HepG2 (cell line): ENCODE results near the gene ZBTB9. TPM values are rescaled to one million over a fixed set of nuclear protein-coding genes. Genes with fewer than 3 reads are reported as not detected.

Source experiments
- ATAC-seq: fragments of 200-7000 bp; cut with Tn5 transposase; 3 replicates; pipeline ENCODE4 v1.9.1; 2020; ENCODE audit warnings: mild to moderate bottlenecking, moderate library complexity
- BruUV-seq: library from RNA; stranded (reverse); fragments of 400-500 nt; replicated peaks from 2 replicates; lab custom pipeline; 2021; lab: Mats Ljungman, UMichigan
- CTCF ChIA-PET: fragments of 300-600 bp; formaldehyde crosslinking; extraction: SDS; loops from one replicate; lab custom pipeline; 2021; ENCODE audit warnings: low total read pairs, inconsistent platforms, low intra/inter-chr PET ratio; lab: Yijun Ruan, JAX
- POLR2A ChIA-PET: fragments of 350-600 bp; sonication (Branson Sonifier 250); formaldehyde crosslinking; loops from one replicate; lab custom pipeline; 2020; ENCODE audit warnings: antibody characterized with exemption, inconsistent platforms; lab: Yijun Ruan, JAX
- DNase-seq: peaks from one replicate; pipeline ENCODE4 v3.0.0-alpha.2; 2015; ENCODE audit warnings: low spot score
- FAIRE-seq: peaks from 3 replicates; lab custom pipeline; 2011; peaks lifted over from hg19 to GRCh38; lab: Jason Lieb, UNC
- H2AFZ ChIP-seq: one replicate; pipeline ENCODE4 v1.6.1; 2011; ENCODE audit warnings: low read length, inconsistent platforms
- H3K27ac ChIP-seq: fragments of 300-600 bp; 3 replicates; pipeline ENCODE4 v1.8.0; 2011; ENCODE audit warnings: mixed run types, mild to moderate bottlenecking, mixed read lengths, low read length, inconsistent platforms; ENCODE audit not compliant: insufficient read depth; ENCODE audit errors: extremely low read length
- H3K27me3 ChIP-seq, 2 experiments: fragments of 200-600 bp in 1 of 2; 2 replicates in 1 of 2; 3 replicates in 1 of 2; pipeline versions ENCODE4 v1.6.0 to v1.8.0; 2011; ENCODE audit warnings: low read length in 2 of 2, mild to moderate bottlenecking in 2 of 2, moderate library complexity in 2 of 2, inconsistent platforms in 1 of 2; ENCODE audit not compliant: insufficient read depth in 2 of 2, control insufficient read depth in 1 of 2
- H3K36me3 ChIP-seq, 2 experiments: fragments of 200-600 bp in 1 of 2; replicated peaks in 1 of 2; 2 replicates in 1 of 2; 3 replicates in 1 of 2; pipeline versions ENCODE4 v1.5.1 to v1.8.0; 2011; ENCODE audit warnings: low read length in 2 of 2, inconsistent platforms in 1 of 2; ENCODE audit not compliant: insufficient read depth in 2 of 2, control insufficient read depth in 1 of 2
- H3K4me1 ChIP-seq: 2 replicates; pipeline ENCODE4 v1.5.1; 2012; ENCODE audit warnings: low read length, inconsistent platforms; ENCODE audit not compliant: insufficient read depth
- H3K4me2 ChIP-seq: 2 replicates; pipeline ENCODE4 v1.6.0; 2011; ENCODE audit warnings: low read depth, low read length, inconsistent platforms
- H3K4me3 ChIP-seq, 3 experiments: fragments of 200-600 bp in 1 of 3; sonication (generic), shearing (Covaris generic) in 1 of 3; replicated peaks in 1 of 3; 2 replicates each; pipeline ENCODE4 v1.5.1; 2011 to 2016; ENCODE audit warnings: low read length in 3 of 3, inconsistent platforms in 2 of 3, low read depth in 2 of 3, mild to moderate bottlenecking in 2 of 3, control low read depth in 1 of 3, mixed read lengths in 1 of 3; ENCODE audit not compliant: insufficient read depth in 1 of 3
- H3K79me2 ChIP-seq: one replicate; pipeline ENCODE4 v1.6.1; 2011; ENCODE audit warnings: low read length, inconsistent platforms; ENCODE audit not compliant: insufficient read depth
- H3K9ac ChIP-seq: 2 replicates; pipeline ENCODE4 v1.6.0; 2011; ENCODE audit warnings: mild to moderate bottlenecking, low read depth, low read length, inconsistent platforms; ENCODE audit not compliant: insufficient read depth
- H3K9me3 ChIP-seq: 2 replicates; pipeline ENCODE4 v1.5.1; 2012; ENCODE audit warnings: mild to moderate bottlenecking, low read length
- H4K20me1 ChIP-seq: 2 replicates; pipeline ENCODE4 v1.6.0; 2011; ENCODE audit warnings: inconsistent platforms, mild to moderate bottlenecking, low read length, moderate library complexity; ENCODE audit not compliant: insufficient read depth
- EP300 ChIP-seq, 3 experiments: sonication (generic) in 1 of 3; formaldehyde crosslinking in 1 of 3; IDR thresholded peaks; 2 replicates each; pipeline versions ENCODE4 v1.5.1 to v1.6.1; 2011 to 2020; ENCODE audit warnings: low read depth in 2 of 3, low read length in 2 of 3, borderline replicate concordance in 1 of 3, improper control_type of control experiment in 1 of 3, mild to moderate bottlenecking in 1 of 3, missing genetic modification reagents in 1 of 3, moderate library complexity in 1 of 3
- FOSL2 ChIP-seq: sonication (generic); formaldehyde crosslinking; IDR thresholded peaks from 2 replicates; pipeline ENCODE4 v1.4.0; 2020; ENCODE audit warnings: missing genetic modification reagents
- HNRNPLL ChIP-seq: fragments of 200-400 bp; formaldehyde crosslinking; IDR thresholded peaks from 2 replicates; pipeline ENCODE4 v1.6.1; 2017; ENCODE audit warnings: mild to moderate bottlenecking, low read depth, low read length; ENCODE audit not compliant: poor library complexity, severe bottlenecking
- SP2 ChIP-seq: sonication (generic); formaldehyde crosslinking; IDR thresholded peaks from 2 replicates; pipeline ENCODE4 v1.5.1; 2020; ENCODE audit warnings: mild to moderate bottlenecking, missing genetic modification reagents
- ZNF670 ChIP-seq: sonication (generic); formaldehyde crosslinking; IDR thresholded peaks from 2 replicates; pipeline ENCODE4 v1.8.0; 2022; ENCODE audit warnings: mild to moderate bottlenecking, missing genetic modification reagents, borderline replicate concordance
- ZNF687 ChIP-seq: sonication (generic); formaldehyde crosslinking; IDR thresholded peaks from 2 replicates; pipeline ENCODE4 v1.5.1; 2020; ENCODE audit warnings: mild to moderate bottlenecking, missing genetic modification reagents, moderate library complexity
- ZNF784 ChIP-seq: sonication (generic); formaldehyde crosslinking; IDR thresholded peaks from 2 replicates; pipeline ENCODE4 v1.5.1; 2020; ENCODE audit warnings: missing genetic modification reagents, mild to moderate bottlenecking, borderline replicate concordance
- WGBS: methylation state at CpG from one replicate; pipeline ENCODE4 v1.1.6; 2017; ENCODE audit warnings: low lambda C conversion rate; 5-methylcytosine and 5-hydroxymethylcytosine counted together
- in situ Hi-C: cut with HindIII; loops from 2 replicates; pipeline ENCODE4 v1.10.0; 2017; ENCODE audit warnings: low pct_unique_long_range_greater_than_20kb; ENCODE audit not compliant: extremely low pct_ligation_motif_present
- intact Hi-C: fragments of 100-400 bp; cut with micrococcal nuclease; formaldehyde crosslinking; loops from one replicate; pipeline ENCODE4 v1.10.0; 2022; ENCODE audit not compliant: unreplicated experiment
- polyA plus RNA-seq, 8 experiments: library from polyadenylated mRNA; depleted of rRNA in 3 of 8; stranded (reverse) in 7 of 8; unstranded in 1 of 8; fragments of >200 nt; fragmentation: Illumina TruSeq in 4 of 8; extraction: Trizol in 4 of 8; gene quantifications; 2 replicates each; pipeline versions ENCODE4 v1.2.1 to v1.2.3, GENCODE V29; 2011 to 2016; ENCODE audit warnings: low read depth in 4 of 8, missing spikeins in 1 of 8, mixed read lengths in 1 of 8; ENCODE audit not compliant: insufficient read depth in 1 of 8
- total RNA-seq, 5 experiments: library from RNA; depleted of rRNA; stranded (reverse); fragments of >200 nt; fragmentation: Illumina TruSeq; extraction: Trizol; gene quantifications; 2 replicates each; pipeline ENCODE4 v1.2.3, GENCODE V29; 2016; ENCODE audit warnings: low read depth in 1 of 5

Gene ZBTB9
- total and polyA plus RNA-seq, 2 of the 13 experiments (the other 11 are each of a cell fraction or from before 2014, with no cell fraction given): 5.3 to 9.2 TPM

GRCh38 chr6:33488339-33488738, 34.0 kb downstream of the ZBTB9 start (continued):
- TF ChIP-seq ZNF670 (CRISPR knock-in tag) (no peak), EP300 (IDR thresholded peaks at IDR 0.05; ENCODE audit: low read depth in 2 of 2, low read length in 2 of 2) (no peak), EP300 (CRISPR knock-in tag; IDR thresholded peaks at IDR 0.05; ENCODE audit: borderline replicate concordance) (no peak)

- Histone ChIP-seq H3K27me3 (peaks cover 0 to 7% of the 10 kb centered on the region in 2 experiments; a peak in 1 of 5 replicates), H3K36me3 (no peaks in the 10 kb centered on the region), H3K27ac (no peak overlapping the region), H3K4me2 (no peak overlapping the region)
- intact Hi-C loops: no loop called here
- whole genome bisulfite sequencing: 32% methylated on average over 3 of the region's 3 CpGs
- TF ChIP-seq ZNF784 (no peak), FOSL2 (CRISPR knock-in tag) (peak; percentile 44; the same call in 1 of the 2 replicates)
- TF ChIP-seq, all 625 proteins: peak for 1
- BruUV-seq: no TSS peak
- Histone ChIP-seq H2AFZ (no peak overlapping the region), H3K79me2 (no peaks in the 10 kb centered on the region), H3K9me3 (no peaks in the 10 kb centered on the region), H3K4me1 (no peaks in the 10 kb centered on the region), H3K9ac (no peak overlapping the region), H3K4me3 (no peak overlapping the region), H4K20me1 (no peaks in the 10 kb centered on the region)
- POLR2A ChIA-PET: no interaction called here
- in situ Hi-C loops: no loop called here
- CTCF ChIA-PET: no interaction called here
- FAIRE-seq (no peak), DNase-seq (no peak), ATAC-seq (peak; percentile 54)
Measured at GRCh38 chr6:33490198-33490597, 35.8 kb downstream of the ZBTB9 start.

DNA sequence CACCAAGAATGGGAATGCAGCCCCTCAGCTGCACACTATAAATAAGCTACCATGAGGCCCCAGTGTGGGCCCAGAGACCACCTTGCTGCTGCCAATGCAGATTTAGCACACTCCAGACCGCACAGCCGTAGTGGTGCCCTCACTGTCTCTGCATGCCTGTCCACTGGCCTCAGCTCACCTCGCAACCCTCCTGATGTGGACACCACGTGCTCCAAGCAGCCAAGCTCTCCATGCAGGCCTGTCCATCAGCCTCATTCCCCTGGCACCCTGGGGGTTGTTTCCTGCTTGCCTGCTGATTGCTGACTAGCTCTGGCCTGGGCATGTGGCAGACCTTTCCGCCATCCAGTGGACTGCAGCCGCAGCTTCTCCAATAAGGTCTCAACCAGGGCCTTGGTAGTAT, 36.2 kb downstream of the ZBTB9 start:
- ChIA-PET POLR2A (interaction anchor here (0.7 kb wide), 1 partner anchor 72 kb away, joined by 3 read pairs; the partner anchor contains the start of gene CUTA), CTCF (no interaction called here)
- H3K27ac ChIP-seq: no peak overlapping the region
- no peaks in the 10 kb centered on the region for H3K79me2 ChIP-seq
- H3K9ac ChIP-seq: no peak overlapping the region
- TF ChIP-seq HNRNPLL: no peak
- peak; percentile 19; the same call in 1 of the 2 replicates for TF ChIP-seq ZNF687 (CRISPR knock-in tag)
- no peak for TF ChIP-seq SP2 (CRISPR knock-in tag)
- WGBS: 43% methylated on average over 6 of the region's 6 CpGs
- BruUV-seq: no TSS peak
- H3K4me2 ChIP-seq: no peak overlapping the region
- FAIRE-seq (no peak), ATAC-seq (peak; percentile 48; the same call in 2 of the 3 replicates), DNase-seq (no peak)
- no peaks in the 10 kb centered on the region for H3K36me3 ChIP-seq
- no peaks in the 10 kb centered on the region for H3K9me3 ChIP-seq
- H3K4me1 ChIP-seq: no peaks in the 10 kb centered on the region
- H3K27me3 ChIP-seq: peaks cover 0 to 7% of the 10 kb centered on the region in 2 experiments; a peak in 1 of 5 replicates
- in situ Hi-C loops (no loop called here), intact Hi-C loops (no loop called here)
- H2AFZ ChIP-seq: no peak overlapping the region
- H3K4me3 ChIP-seq: no peak overlapping the region
- no peaks in the 10 kb centered on the region for H4K20me1 ChIP-seq
